ENCODE results near the gene CAPN1. TPM values are rescaled to one million over a fixed set of nuclear protein-coding genes. Genes with fewer than 3 reads are reported as not detected.
A peak's percentile ranks its signal among the peaks of the same experiment; 100 is the strongest.

Gene CAPN1
- total RNA-seq, 4 donors from 2014 or later, result 100 to 196 (median 156) TPM

DNA sequence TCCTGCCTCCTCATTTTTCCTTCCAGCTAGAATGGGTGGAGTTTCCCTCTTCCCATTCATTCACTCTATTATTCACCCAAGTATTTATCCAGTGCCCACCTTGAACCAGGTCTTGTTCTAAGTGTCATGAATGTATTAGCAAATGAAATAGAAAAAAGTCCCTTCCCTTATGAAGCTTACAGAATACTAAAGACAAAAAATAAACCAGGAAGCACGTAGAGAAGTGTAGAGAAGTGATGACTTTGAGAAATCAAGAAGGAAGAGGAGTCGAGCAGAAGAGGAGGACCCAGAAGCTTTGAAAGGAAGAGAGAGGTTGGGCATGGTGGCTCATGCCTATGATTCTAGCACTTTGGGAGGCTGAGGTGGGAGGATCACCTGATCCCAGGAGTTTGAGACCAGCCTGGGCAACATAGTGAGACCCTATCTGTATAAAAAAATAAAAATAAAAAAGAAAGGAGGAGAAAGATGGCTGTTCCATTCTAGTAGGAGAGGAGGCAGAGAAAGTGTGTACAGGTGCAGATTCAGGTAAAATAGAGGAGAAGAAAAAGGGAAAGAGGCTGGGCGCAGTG, 30.3 kb upstream of the CAPN1 start:
- Histone ChIP-seq H3K4me3 (no peak overlapping the region), H3K4me1 (peaks cover 0 to 7% (median 0%) of the 10 kb centered on the region in 3 donors), H3K27ac (peak overlapping the region in 2 of 4 donors; percentile 49 to 63), H3K27me3 (peaks cover 8% of the 10 kb centered on the region), H3K36me3 (no peaks in the 10 kb centered on the region), H3K9me3 (no peaks in the 10 kb centered on the region)
- TF ChIP-seq EP300 (IDR thresholded peaks at IDR 0.05), result no peak
- no peak for TF ChIP-seq POLR2A (IDR thresholded peaks at IDR 0.05)
- no peak for TF ChIP-seq CTCF (IDR thresholded peaks at IDR 0.05)
- no peak for TF ChIP-seq POLR2AphosphoS5 (IDR thresholded peaks at IDR 0.05)
- WGBS, 2 donors (ENCODE audit: low coverage in 1 of 2), result 53 to 100% methylated on average over 1 to 3 of the region's 3 CpGs
- no peak for ATAC-seq

- no peaks in the 10 kb centered on the region for H3K36me3 ChIP-seq
- WGBS, 2 donors (ENCODE audit: low coverage in 1 of 2), result 50 to 60% methylated on average over 2 of the region's 2 CpGs
- H3K4me1 ChIP-seq, result peaks cover 0 to 7% (median 0%) of the 10 kb centered on the region in 3 donors
- peaks cover under 1% of the 10 kb centered on the region for H3K27me3 ChIP-seq
- no peak overlapping the region for H3K4me3 ChIP-seq
- H3K27ac ChIP-seq, result no peak overlapping the region
- no peak for ATAC-seq
- TF ChIP-seq POLR2A (IDR thresholded peaks at IDR 0.05), result no peak
- TF ChIP-seq POLR2AphosphoS5 (IDR thresholded peaks at IDR 0.05), result no peak
- TF ChIP-seq CTCF (IDR thresholded peaks at IDR 0.05), result no peak
- no peak for TF ChIP-seq EP300 (IDR thresholded peaks at IDR 0.05)
- H3K9me3 ChIP-seq, result no peaks in the 10 kb centered on the region
These were observed 29.6 kb upstream of the CAPN1 start for GRCh38 chr11:65152122-65152521.

- no peaks in the 10 kb centered on the region for H3K27me3 ChIP-seq
- TF ChIP-seq CTCF (IDR thresholded peaks at IDR 0.05) (no peak), POLR2AphosphoS5 (IDR thresholded peaks at IDR 0.05) (no peak), EP300 (IDR thresholded peaks at IDR 0.05) (no peak), POLR2A (IDR thresholded peaks at IDR 0.05) (no peak)
- 90 to 100% methylated on average over 1 to 3 of the region's 3 CpGs for WGBS, 2 donors (ENCODE audit: low coverage in 1 of 2)
- H3K4me3 ChIP-seq, result no peak overlapping the region
- H3K27ac ChIP-seq, result no peak overlapping the region
- no peaks in the 10 kb centered on the region for H3K9me3 ChIP-seq
- no peak for ATAC-seq
- H3K4me1 ChIP-seq, result no peaks in the 10 kb centered on the region
- H3K36me3 ChIP-seq, result no peaks in the 10 kb centered on the region
These were observed 25.5 kb upstream of the CAPN1 start for GRCh38 chr11:65156256-65156655.

DNA sequence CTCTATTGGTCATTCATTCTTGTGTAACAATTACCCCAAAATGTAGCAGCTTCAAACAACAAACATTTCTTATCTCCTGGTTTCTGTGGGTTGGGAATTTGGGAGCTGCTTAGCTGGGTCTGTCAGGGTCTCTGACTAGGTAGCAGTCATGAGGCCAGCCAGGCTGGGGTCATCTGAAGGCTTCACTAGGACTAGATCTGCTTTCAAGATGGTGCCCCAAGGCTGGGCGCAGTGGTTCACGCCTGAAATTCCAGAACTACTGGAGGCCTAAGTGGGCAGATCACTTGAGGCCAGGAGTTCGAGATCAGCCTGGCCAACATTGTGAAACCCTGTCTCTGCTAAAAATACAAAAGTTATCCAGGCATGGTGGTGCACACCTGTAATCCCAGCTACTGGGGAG, 24.8 kb upstream of the CAPN1 start:
- Histone ChIP-seq H3K27me3 (no peaks in the 10 kb centered on the region), H3K36me3 (no peaks in the 10 kb centered on the region), H3K9me3 (no peaks in the 10 kb centered on the region), H3K4me3 (no peak overlapping the region), H3K4me1 (no peaks in the 10 kb centered on the region), H3K27ac (no peak overlapping the region)
- 100% methylated on average over 2 of the region's 3 CpGs; no CpG with 5 or more reads in 1 of the 2 donors for WGBS, 2 donors (ENCODE audit: low coverage in 1 of 2)
- TF ChIP-seq CTCF (IDR thresholded peaks at IDR 0.05) (no peak), EP300 (IDR thresholded peaks at IDR 0.05) (no peak), POLR2AphosphoS5 (IDR thresholded peaks at IDR 0.05) (no peak)
- no peak for ATAC-seq

- Histone ChIP-seq H3K27me3 (no peaks in the 10 kb centered on the region), H3K9me3 (no peaks in the 10 kb centered on the region), H3K36me3 (no peaks in the 10 kb centered on the region), H3K27ac (no peak overlapping the region), H3K4me1 (no peaks in the 10 kb centered on the region), H3K4me3 (no peak overlapping the region)
- no peak for ATAC-seq
- 49 to 60% methylated on average over 2 to 3 of the region's 3 CpGs for WGBS, 2 donors (ENCODE audit: low coverage in 1 of 2)
- TF ChIP-seq EP300 (IDR thresholded peaks at IDR 0.05), result no peak
- no peak for TF ChIP-seq CTCF (IDR thresholded peaks at IDR 0.05)
- no peak for TF ChIP-seq POLR2AphosphoS5 (IDR thresholded peaks at IDR 0.05)
- no peak for TF ChIP-seq POLR2A (IDR thresholded peaks at IDR 0.05)
These were observed 24.4 kb upstream of the CAPN1 start for GRCh38 chr11:65157336-65157735.
